HUDEP-2 (cell line): ENCODE results near the gene DLGAP1.
A peak's percentile ranks its signal among the peaks of the same experiment; 100 is the strongest.
"Not testable (repeated sequence)": the region's sequence is repeated elsewhere in the genome, so short reads cannot be mapped to it uniquely, and the experiment has no call there.

ENCODE experiments used
- DNase-seq, 76 experiments: peaks; one replicate each; lab custom pipeline; 2025; ENCODE audit not compliant: unreplicated experiment in 76 of 76; lab: John Stamatoyannopoulos, UW

DLGAP1 gene

DNA sequence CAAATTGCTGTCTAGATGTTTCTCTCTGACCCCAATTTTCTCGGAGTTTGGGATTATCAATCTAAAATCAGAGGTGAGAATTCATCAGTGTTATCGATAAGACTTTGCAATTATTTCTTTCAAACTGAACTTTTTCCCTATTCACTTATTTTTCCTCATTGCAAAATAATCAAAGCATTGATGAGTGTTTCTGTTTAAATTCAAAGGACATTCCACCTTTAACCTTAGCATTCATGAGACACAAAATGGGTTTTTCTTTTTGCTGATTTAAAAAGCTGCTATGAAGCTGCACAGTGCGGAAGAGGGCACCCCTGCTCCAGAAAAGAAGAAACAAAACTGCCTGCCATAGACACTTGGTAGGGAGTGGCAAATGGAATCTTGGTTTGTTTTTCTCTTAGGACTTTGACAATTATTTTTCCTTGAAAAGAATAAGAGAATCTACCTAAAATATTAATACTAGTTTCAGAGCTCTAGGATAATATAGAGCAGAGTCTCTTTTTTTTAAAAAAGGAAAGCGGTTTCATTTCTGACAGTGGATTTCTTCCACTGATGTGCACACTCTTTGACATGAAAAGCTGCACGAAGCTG, 801.8 kb downstream of the DLGAP1 start:
- DNase-seq = peak in 11 of 76 experiments; percentile 2 to 79 (median 51)

DNA sequence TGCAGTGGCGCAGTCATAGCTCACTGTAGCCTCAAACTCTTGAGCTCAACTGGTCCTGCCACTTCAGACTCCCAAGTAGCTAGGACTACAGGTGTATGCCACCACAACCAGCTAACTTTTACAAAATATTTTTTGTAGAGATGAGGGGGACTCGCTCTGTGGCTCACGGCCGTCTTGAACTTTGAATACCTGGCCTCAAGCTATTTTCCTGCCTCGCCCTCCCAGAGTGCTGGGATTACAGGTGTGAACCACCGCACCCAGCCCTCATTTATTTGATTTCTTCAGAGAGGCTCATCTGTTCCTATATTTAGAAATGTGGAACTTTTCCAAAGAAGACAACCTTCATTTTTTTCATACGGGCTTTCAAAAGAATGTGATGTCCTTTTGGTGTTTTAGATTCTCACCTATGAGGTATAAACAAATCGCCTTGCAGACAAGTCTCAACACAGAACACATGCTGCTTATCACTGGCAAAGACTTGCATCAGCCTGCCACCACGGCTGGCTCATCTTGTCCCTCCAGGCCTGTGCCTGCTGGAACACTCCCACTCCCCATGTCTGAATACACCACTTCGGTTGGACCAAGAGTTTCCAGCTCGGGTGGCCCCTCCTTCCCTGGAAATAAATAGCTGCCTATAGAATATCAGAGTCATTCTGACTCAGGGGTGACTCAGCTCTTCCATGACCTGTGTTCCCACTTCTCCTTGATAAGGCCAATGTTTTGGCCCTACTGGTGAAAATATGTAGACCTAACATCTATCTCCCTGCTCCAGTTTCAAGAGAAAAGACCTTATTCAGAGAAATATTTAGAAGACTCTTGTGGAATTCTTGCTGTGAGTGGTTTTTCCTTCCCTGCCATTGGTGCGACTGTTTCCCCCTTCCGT, 802.5 kb downstream of the DLGAP1 start:
- DNase-seq = peak in 74 of 76 experiments; percentile 66 to 100 (median 88)

DNA sequence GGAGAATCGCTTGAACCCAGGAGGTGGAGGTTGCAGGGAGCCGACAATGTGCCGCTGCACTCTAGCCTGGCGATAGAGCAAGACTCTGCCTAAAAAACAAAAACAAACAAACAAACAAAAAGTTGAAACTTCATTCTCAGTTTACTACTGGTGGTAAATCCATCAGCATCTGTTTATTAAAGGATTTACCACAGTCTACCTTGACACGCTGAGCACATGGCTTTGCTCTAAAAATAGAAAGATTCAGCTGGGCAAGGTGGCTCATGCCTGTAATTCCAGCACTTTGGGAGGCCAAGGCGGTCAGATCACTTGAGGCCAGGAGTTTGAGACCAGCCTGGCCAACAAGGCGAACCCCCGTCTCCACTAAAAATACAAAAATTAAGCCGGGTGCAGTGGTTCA, 803.8 kb downstream of the DLGAP1 start:
- DNase-seq = no peak

DNA sequence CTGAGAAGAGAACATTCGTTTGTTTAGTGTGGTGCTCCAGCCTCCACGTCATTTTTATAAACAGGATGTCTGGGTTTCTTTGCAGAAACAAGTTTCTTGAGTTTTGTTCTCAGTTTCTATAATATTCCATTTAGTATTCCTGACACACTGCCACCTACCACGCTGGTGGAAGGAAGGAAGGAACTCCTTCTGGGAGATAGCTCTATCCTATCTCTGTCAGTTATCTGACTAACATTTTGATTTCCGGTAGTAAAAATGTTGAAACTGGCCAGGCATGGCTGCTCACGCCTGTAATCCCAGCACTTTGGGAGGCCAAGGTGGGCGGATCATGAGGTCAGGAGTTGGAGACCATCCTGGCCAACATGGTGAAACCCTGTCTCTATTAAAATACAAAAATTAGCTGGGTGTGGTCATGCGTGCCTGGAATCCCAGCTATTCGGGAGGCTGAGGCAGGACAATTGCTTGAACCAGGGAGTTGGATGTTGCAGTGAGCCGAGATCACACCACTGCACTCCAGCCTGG, 804.5 kb downstream of the DLGAP1 start:
- DNase-seq = not testable (repeated sequence)

DNA sequence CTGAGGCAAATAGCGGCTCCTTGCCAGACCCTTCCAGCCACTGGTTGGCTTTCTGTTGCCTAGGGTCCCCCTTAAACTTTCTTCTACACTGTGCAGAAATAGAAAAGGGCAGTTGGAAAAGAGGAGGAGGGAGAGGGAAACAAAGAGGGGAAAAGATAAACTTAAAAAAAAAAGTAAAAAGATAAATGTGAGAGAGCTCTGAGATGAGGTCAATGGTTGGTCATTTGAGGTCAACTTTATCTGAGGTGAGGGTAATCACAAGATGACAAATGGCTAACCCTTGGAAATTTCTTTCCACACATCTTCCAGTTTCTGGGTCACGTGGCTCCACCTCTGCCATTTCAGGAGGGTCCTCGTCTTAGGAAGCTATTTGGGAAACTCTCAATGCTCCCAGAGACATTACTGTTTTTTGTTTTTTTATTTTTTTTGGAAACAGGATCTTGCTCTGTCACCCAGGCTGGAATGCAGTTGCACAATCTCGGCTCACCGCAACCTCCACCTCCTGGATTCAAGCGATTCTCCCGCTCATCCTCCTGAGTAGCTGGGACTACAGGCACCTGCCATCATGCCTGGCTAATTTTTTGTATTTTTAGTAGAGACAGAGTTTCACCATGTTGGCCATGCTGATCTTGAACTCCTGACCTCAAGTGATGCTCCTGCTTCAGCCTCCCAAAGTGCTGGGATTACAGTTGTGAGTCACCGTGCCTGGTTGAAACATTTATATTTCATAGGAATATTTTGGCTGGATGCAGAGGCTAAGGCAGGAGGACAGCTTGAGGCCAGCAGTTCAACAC, 805.3 kb downstream of the DLGAP1 start:
- DNase-seq = no peak

DNA sequence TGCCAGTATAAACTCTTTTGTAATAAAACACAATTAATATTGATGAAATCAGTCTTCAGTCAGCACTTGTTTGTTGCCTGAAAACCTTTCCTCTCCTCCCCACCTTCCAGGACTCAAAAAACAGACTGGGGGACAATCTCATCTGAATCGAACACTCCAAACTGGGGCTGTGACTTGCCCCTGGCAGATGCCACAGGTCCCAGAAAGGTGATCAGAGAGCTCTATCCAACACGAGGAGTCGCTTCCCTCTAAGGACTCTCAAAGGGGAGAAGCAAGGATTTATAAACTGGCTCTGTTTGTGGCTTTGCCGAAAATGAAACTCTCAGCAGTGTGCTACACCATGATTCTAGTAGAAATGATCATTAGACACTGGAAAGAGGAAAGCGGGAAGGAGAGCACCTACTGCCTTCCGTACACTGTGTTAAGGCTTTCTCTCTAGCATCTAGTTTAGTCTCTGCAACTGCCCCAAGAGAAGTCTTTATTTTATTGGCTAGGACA, 805.9 kb downstream of the DLGAP1 start:
- DNase-seq = no peak

DNA sequence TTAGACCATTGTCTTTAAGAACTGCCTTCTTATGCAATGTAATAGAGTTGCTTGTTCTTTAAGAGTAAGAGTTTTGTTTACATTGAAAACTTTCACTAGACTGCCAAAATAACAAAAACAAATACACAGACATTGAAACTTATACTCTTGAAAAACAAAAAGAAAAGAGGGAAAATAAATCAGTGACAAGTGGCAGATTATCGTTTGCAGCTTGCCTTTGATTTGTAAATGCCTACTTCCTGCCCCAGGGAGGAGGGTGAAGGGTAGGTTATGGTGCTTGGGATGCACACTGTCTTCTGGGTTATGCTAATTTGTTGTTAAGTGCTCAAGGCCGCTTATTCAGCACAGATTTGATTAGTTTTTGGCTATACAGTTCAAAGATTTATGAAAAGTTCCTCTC, 806.5 kb downstream of the DLGAP1 start:
- DNase-seq = no peak

DNA sequence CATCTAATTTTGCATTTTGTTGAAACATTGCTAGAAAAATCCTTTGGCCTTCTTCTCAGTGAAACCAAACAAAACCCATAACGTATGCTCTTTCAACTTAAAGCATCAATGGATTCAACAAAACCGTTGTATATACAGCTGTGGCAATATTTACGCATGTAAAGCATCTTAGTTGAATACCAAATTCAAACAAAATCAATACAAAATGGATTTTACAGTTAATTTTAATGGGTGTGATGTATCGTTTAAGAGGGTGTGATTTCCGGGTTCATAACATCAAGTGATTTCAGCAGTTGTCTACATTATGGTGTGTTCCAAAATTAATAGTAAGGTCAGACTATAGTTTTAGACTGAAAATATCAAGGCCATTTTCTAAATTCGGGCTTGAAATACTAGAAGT, 806.9 kb downstream of the DLGAP1 start:
- no peak for DNase-seq

DNA sequence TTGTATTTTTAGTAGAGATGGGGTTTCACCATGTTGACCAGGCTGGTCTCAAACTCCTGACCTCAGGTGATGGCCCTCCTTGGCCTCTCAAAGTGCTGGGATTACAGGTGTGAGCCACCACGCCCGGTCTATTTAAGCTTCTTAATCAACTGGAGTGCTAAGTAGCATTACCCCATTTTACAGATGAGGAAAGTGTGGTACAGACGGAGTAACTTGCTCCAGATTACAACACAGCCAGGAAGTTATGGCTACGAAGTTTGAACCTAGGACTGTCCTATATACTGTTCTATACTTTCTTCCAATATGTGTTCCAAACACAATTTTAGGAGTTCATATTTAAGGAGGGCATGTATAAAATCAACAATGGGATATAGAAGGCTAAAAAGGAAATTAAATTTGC, 807.5 kb downstream of the DLGAP1 start:
- no peak for DNase-seq

DNA sequence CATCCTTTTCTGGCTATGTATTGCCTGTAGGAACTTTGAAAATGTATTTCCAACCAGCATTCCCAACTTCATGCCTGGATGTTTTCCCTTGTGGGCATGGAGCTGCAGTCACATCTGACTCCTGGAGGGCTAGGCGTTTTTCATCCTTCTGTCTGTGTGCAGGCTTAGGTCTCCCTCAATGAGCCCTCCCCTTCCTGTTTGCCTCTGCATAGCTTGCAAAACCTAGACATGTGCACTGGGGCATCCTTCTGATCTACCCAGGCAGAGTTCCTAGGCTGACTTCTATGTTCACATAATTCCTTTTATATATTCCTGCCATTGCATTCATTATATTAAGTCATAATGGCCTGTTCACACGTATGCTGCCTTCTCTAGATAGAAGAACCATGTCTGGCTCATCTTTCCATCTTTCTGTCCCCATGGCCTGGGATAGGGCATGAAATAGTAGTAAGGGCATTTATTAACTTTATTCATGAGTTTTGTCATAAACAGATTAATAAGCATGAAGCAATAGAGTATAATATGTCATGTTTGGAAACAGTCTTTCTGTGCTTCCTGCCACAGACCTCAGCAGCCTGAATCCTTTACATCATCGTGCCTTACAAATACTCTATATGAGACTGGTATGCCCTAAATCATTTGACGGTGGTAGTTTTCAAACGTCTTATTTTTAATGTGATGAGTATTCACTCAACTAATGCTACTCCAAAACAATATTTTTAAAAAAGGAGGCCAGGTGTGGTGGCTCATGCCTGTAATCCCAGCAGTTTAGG, 809.5 kb downstream of the DLGAP1 start:
- no peak for DNase-seq

DNA sequence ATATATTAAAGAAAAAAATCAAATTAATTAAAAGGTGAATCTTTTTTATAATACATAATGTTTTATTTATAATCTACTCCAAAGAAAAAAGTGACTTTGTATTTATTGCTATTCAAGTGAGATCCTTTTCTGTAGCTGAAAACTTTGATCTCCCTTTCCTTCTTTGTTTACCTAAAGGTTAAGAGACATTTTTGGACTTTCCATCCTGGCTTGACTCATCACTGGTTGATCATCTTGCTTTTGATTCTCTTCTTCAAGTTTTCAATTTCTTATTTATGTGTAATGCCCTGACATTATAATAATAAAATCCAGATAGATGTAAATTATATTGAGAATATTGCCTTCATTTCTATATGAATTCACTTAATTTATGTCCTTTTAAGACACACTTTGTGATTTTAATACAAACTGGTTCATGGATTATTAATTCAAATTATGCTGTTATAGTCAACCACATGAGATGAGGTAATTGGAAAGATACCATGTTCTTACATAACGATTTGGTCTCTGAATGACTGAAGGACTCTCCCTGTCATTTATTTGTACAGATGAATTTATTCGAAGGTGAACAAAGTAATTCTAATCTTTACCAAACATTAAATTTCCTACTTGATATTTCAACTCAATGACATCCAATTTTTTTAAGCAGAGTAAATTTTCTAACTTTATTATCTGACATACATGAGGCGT, 820.7 kb downstream of the DLGAP1 start:
- no peak for DNase-seq

DNA sequence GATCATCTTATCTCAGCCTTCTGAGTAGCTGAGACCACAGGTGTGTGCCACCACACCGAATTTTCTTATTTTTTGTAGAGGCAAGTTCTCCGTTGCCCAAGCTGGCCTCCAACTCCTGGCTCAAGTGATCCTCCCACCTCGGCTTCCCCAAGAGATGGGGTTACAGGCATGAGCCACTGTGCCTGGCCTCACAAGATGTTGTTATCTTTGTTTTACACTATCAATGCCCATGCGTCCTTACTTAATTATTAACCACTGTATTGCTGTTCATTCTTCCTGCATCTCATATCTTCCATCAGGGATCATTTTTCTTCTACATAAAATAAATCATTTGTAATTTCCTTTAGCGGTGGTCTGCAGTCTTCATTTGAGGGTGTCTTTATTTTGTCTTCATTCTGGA, 823.2 kb downstream of the DLGAP1 start:
- DNase-seq = peak in 3 of 76 experiments; percentile 3 to 41 (median 38)

DNA sequence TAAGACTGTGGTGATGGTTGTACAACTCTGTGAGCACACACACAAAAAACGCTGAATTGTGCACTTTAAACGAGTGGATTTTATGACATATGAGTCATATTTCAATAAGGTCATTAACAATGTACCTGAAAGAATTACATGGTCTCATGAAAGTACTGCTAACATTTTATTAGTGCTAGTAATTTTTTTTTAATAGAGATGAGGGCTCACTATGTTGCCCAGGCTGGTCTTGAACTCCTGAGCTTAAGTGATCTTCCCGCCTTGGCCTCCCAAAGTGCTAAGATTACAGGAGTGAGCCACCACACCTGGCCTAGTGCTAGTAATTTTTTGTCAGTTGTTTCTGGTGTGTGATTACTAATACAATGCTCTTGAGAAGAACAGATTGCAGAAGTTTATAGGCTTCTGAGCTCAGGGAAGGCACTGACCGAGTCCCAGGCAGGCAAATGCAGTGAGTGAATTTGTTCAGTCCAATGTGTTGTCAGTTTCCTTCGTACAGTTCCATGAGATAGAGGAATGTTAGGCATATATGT, 828.1 kb downstream of the DLGAP1 start:
- DNase-seq = no peak

DNA sequence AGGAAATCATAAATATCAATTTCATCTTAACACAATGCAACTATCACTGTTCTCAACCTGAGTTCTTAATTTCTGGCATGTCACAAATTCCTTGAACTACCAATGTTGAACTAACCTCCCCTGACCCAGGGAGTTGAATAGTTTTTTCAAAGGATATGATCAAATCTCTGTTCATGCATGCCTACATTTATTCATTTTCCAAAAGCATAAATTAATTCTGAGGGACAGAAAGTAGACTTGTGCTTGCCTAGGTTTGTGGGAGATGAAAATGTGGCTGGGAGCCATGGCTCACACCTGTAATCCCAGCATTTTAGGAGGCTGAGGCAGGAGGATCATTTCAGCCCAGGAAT, 829.4 kb downstream of the DLGAP1 start:
- no peak for DNase-seq

DNA sequence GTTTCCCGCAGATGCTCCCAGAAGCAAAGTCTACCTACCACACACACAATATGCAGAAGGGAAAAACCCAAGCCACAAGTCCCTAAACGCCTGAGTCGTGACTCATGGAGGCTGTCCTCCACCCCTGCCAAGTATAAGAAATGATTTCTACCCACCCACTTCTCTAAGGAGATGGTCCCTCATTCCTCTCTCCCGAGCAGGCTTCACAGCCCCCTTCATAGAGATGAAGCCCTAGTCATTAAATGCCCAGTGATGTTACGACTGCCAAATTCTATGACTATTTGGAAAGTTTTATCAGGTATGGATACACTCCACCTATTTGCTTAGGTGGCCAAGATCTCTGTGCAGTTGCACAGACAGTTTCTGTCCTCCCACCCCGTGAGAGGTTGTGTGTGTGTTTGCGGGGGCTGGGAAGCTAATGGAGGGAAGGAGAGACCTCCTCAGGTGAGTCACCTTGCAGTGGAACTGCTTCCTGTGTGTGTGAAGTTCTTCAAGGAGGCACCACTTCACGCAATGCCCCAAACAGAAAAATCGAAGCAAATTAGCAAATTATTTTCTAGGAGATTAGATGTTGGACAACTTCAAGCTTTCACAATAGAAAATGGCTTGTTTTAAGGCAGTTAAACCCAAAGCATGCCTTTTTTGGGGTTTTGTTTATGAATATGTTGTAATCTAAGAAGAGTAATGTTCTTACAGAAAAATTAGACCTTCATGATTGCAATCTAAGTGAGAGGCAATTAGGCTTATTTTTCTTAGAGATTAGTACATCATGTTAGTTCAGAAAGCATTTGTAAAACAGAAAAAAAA, 830.0 kb downstream of the DLGAP1 start:
- DNase-seq = peak in 36 of 76 experiments; percentile 1 to 84 (median 24)

DNA sequence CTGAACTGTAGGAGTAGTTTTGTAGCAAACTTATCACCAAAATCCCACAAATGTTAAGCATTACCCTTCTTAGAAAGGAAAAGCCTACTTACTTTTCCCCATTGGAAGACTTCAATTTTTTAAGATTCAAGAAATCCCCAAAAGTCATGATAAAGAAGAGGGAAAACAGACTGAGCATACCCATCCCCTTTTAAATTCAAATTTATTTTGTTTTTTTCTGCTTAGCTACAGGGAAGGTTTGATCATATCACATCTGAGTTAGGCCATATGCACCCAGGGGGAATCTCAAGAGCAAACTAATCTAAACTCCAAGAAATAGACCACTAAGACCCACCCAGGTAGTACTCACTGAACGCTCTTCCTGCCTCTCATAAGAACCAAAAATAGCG, 830.6 kb downstream of the DLGAP1 start:
- DNase-seq = peak in 4 of 76 experiments; percentile 16 to 85 (median 61)

DNA sequence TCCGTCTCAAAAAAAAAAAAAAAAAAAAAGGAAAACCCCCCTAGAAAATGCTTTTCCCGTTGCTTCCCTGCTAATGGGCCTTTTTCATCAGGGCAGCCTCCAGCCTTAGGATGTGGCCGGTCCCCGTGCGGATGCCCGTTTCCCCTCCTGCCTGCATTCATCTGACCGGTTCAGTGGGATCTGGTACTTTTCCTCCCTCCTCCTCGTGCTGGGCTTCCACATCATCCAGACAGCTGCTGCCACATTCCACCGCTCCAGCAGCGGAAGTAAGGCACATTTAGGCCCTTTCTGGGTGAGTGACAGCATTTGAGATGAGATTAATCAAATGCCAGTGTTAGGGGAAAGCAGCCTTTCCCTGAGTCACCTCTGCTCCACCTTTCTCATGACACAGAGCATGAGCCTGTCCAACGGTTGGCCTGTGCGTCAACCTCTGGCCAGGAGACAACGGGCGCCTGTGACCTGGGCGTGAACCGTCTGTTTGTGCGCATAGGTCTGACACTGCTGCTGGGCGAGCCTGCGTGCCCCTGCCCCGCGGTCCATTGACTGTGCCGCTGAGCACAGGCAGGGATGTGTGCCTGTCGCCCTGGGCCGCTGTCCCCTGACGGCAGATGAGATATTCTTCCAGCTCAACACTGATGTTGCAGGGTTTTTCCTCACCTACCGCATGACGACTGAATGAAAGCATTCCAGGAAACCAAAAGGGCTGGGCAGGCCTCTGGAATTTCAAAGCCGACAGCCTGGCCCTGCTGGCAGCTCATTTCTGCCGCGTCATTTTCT, 831.1 kb downstream of the DLGAP1 start:
- peak in 75 of 76 experiments; percentile 19 to 98 (median 76) for DNase-seq
